Lower lobe of right lung (tissue), 2 donors: ENCODE data around the gene XPR1. TPM values are rescaled to one million over a fixed set of nuclear protein-coding genes. Genes with fewer than 3 reads are reported as not detected.

Experiments used
- ATAC-seq, 2 donors: fragments of 200-7000 bp; cut with Tn5 transposase; one replicate each; pipeline ENCODE4 v1.9.1; 2020 to 2022; ENCODE audit warnings: mild to moderate bottlenecking in 2 of 2, moderate library complexity in 2 of 2
- DNase-seq: peaks from one replicate; pipeline ENCODE4 v3.0.0-alpha.2; 2020
- H3K27ac ChIP-seq: fragments of 200-600 bp; one replicate; pipeline ENCODE4 v1.8.0; 2022
- H3K27me3 ChIP-seq: fragments of 200-600 bp; one replicate; pipeline ENCODE4 v1.8.0; 2022; ENCODE audit warnings: low read depth
- H3K36me3 ChIP-seq: fragments of 200-600 bp; one replicate; pipeline ENCODE4 v1.8.0; 2022; ENCODE audit warnings: mild to moderate bottlenecking
- H3K4me1 ChIP-seq: fragments of 200-600 bp; one replicate; pipeline ENCODE4 v1.8.0; 2022
- H3K4me3 ChIP-seq: fragments of 200-600 bp; one replicate; pipeline ENCODE4 v1.8.0; 2022; ENCODE audit warnings: mild to moderate bottlenecking
- H3K9me3 ChIP-seq: fragments of 200-600 bp; one replicate; pipeline ENCODE4 v1.8.0; 2022
- CTCF ChIP-seq: fragments of 200-600 bp; IDR thresholded peaks from one replicate; pipeline ENCODE4 v1.8.0; 2022; ENCODE audit warnings: antibody characterized with exemption, mild to moderate bottlenecking
- intact Hi-C: fragments of 100-400 bp; cut with DNase I; formaldehyde crosslinking; loops from one replicate; pipeline ENCODE4 v1.11.0; 2022
- total RNA-seq: library from RNA; stranded (reverse); fragmentation: NEBNext Ultra II Directional; extraction: Animal tissue kit (Norgen Biotek cat#: 25700); gene quantifications from one replicate; pipeline ENCODE4 v1.2.1, GENCODE V29; 2021
- donor health status: DM: no; HTN: yes; CAD: no; lungs with severe emphysema.

Gene XPR1
- total RNA-seq, 1 donor from 2014 or later, result 21.1 TPM

GRCh38 chr1:180800945-180801344 lies 169.1 kb downstream of the XPR1 start:
- no peaks in the 10 kb centered on the region for H3K4me1 ChIP-seq
- TF ChIP-seq CTCF, result no peak
- DNase-seq, result no peak
- intact Hi-C loops, result no loop called here
- H3K4me3 ChIP-seq, result no peak overlapping the region
- H3K27me3 ChIP-seq, result no peaks in the 10 kb centered on the region
- H3K9me3 ChIP-seq, result no peaks in the 10 kb centered on the region
- no peak for ATAC-seq
- H3K36me3 ChIP-seq, result peaks cover under 1% of the 10 kb centered on the region
- H3K27ac ChIP-seq, result no peak overlapping the region

GRCh38 chr1:180802813-180803212 lies 171.0 kb downstream of the XPR1 start:
- Histone ChIP-seq H3K9me3 (no peaks in the 10 kb centered on the region), H3K27me3 (no peaks in the 10 kb centered on the region), H3K27ac (no peak overlapping the region), H3K36me3 (peaks cover 15% of the 10 kb centered on the region), H3K4me3 (no peak overlapping the region), H3K4me1 (no peaks in the 10 kb centered on the region)
- ATAC-seq (no peak), DNase-seq (no peak)
- TF ChIP-seq CTCF, result no peak
- intact Hi-C loops, result no loop called here

GRCh38 chr1:180805316-180805715 lies 173.5 kb downstream of the XPR1 start:
- H3K4me3 ChIP-seq, result no peak overlapping the region
- ATAC-seq (no peak), DNase-seq (no peak)
- no peaks in the 10 kb centered on the region for H3K27me3 ChIP-seq
- H3K4me1 ChIP-seq, result no peaks in the 10 kb centered on the region
- intact Hi-C loops, result no loop called here
- peaks cover 15% of the 10 kb centered on the region for H3K36me3 ChIP-seq
- no peaks in the 10 kb centered on the region for H3K9me3 ChIP-seq
- TF ChIP-seq CTCF, result no peak
- no peak overlapping the region for H3K27ac ChIP-seq

GRCh38 chr1:180811298-180811697 lies 179.5 kb downstream of the XPR1 start:
- no peaks in the 10 kb centered on the region for H3K4me1 ChIP-seq
- H3K27me3 ChIP-seq, result no peaks in the 10 kb centered on the region
- H3K27ac ChIP-seq, result no peak overlapping the region
- no peak overlapping the region for H3K4me3 ChIP-seq
- peaks cover 19% of the 10 kb centered on the region for H3K36me3 ChIP-seq
- intact Hi-C loops, result no loop called here
- TF ChIP-seq CTCF, result no peak
- DNase-seq (no peak), ATAC-seq (no peak)
- no peaks in the 10 kb centered on the region for H3K9me3 ChIP-seq

GRCh38 chr1:180811886-180812285 lies 180.1 kb downstream of the XPR1 start:
- no peaks in the 10 kb centered on the region for H3K9me3 ChIP-seq
- H3K4me3 ChIP-seq, result no peak overlapping the region
- H3K27me3 ChIP-seq, result no peaks in the 10 kb centered on the region
- ATAC-seq, result no peak
- no peak for DNase-seq
- no peak for TF ChIP-seq CTCF
- H3K27ac ChIP-seq, result no peak overlapping the region
- intact Hi-C loops, result no loop called here
- peaks cover 13% of the 10 kb centered on the region for H3K36me3 ChIP-seq
- no peaks in the 10 kb centered on the region for H3K4me1 ChIP-seq

GRCh38 chr1:180814258-180814657 lies 182.4 kb downstream of the XPR1 start:
- Histone ChIP-seq H3K9me3 (no peaks in the 10 kb centered on the region), H3K27ac (no peak overlapping the region), H3K36me3 (peaks cover 7% of the 10 kb centered on the region), H3K4me3 (no peak overlapping the region), H3K27me3 (no peaks in the 10 kb centered on the region), H3K4me1 (no peaks in the 10 kb centered on the region)
- no peak for TF ChIP-seq CTCF
- DNase-seq (no peak), ATAC-seq (no peak)
- intact Hi-C loops, result no loop called here
